ENCODE data around the gene ZNF570.

The ZNF570 gene

GRCh38 chr19:37468961-37469777 lies at the start of gene ZNF570:
ZNF570 (plus strand) TSS chr19:37469356; CDS start chr19:37470355, 999 bp downstream.
- no peak for TF ChIP-seq CTCF (IDR thresholded peaks at IDR 0.05)

DNA sequence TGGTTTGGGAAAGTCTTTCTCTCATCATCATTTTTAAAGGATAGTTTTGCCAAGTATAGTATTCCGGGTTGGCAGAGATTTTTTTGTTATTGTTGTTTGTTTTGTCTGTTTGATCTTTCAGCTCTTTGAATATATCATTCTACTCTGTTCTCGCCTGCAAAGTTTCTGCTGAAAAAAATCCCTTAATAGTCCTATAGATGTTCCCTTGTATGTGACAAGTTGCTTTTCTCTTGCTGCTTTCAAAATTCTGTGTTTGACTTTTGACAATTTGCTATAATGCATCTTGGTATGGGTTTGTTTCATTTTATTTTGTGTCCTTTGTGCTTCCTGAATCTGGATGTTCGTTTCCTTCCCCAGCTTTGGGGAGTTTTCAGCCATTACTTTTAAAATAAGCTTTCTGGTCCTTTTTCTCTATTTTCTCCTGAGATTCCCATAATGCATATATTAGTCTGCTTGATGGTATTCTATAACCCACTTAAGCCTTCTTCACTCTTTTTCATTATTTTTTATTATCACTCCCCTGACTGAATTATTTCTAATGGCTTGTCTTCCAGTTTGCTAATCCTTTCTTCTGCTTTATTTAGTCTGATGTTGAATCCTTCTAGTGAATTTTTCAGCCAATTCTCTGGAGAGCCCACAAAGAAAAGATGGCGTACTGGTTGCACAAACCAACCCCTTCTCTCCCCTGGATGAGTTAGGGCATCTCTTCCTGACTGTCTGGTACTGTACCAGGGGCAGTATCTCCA lies 16.5 kb upstream of the ZNF570 start:
- TF ChIP-seq CTCF (IDR thresholded peaks at IDR 0.05) = no peak

GRCh38 chr19:37466277-37466797 lies 2.8 kb upstream of the ZNF570 start:
- TF ChIP-seq CTCF (IDR thresholded peaks at IDR 0.05) = no peak

DNA sequence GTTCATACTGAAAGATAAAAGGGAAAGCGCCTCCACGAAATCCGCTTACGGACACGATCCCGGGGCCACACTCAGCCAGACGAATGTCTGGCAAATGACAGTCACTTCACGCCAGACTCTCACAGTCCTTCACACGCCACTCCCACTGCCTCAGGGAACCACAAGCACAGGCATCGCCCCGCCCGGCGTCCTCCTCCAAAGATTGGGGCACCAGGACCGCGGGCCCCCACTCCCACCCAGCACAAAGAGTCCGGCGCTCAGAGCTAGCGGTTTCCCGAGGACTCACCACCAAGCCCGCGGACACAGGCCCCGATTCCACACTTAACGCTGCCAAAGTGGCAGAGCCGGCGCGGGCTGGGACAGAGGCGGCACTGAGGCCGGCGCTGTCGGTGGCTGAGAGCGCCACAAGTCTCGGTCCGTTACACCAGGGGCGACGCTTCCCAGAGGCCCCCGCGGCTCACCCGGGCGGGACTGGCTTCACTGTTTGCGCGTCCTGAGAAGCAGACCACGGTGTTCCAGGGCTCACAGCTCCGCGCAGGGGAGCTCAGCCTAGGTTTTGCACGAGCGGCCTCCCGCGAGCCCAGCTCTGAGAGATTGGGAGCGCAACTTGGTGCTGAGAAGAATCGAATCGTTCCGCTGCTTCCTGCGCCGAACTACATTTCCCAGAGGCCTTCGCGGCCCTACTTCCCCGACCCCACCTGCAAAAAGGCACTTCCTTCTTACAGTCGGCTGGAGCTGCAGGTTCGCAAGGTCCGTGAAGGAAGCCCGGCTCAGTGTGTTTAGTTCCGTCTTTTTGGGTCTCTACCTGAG lies 2.2 kb upstream of the ZNF570 start, which contains the start of gene ZNF569:
Gene ZNF569, minus strand, starts transcription at position 647 of the 810 bp plus-strand sequence. CDS start 22,523 bp downstream, outside the sequence.
- no peak for TF ChIP-seq CTCF (IDR thresholded peaks at IDR 0.05)

DNA sequence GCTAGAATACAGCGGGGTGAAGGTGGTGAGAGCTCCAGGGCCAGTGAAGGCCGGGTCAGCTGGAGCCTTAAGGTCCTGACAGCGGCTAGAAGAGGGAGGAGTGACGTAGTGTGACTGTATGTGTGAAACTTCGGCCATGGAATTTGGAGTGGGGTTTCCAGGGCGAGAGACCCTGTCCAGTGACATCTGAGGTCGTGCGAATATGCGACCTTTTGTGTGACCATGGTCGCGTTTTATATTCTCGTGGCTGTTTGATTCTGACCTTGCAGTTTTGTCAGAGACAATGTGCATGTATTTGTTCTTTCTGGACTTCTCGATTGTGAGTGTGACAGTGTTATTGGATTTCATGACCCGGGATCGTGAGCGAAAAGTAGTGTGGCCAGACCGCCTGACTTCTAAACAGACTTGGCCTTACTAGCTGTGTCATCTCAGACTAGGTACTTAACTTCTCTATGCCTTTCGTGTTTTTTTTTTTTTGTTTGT lies 1.5 kb upstream of the ZNF570 start:
- no peak for TF ChIP-seq CTCF (IDR thresholded peaks at IDR 0.05)

- TF ChIP-seq CTCF (IDR thresholded peaks at IDR 0.05) = no peak
Observed at GRCh38 chr19:37470216-37470615, 1.1 kb downstream of the ZNF570 start.

- TF ChIP-seq CTCF (IDR thresholded peaks at IDR 0.05) = no peak
Observed at GRCh38 chr19:37472165-37472564, 3.0 kb downstream of the ZNF570 start.

All from LNCAP (cell line).